SH-SY5Y (cell line): ENCODE data around the gene CCDC61.

Source experiments
- GATA2 ChIP-seq: IDR thresholded peaks from 2 replicates; pipeline ENCODE4 v1.6.1; 2011; ENCODE audit warnings: mild to moderate bottlenecking, low read depth, low read length
- GATA3 ChIP-seq: IDR thresholded peaks from 2 replicates; pipeline ENCODE4 v1.6.1; 2011; ENCODE audit warnings: low read depth, mild to moderate bottlenecking, low read length, moderate library complexity

DNA sequence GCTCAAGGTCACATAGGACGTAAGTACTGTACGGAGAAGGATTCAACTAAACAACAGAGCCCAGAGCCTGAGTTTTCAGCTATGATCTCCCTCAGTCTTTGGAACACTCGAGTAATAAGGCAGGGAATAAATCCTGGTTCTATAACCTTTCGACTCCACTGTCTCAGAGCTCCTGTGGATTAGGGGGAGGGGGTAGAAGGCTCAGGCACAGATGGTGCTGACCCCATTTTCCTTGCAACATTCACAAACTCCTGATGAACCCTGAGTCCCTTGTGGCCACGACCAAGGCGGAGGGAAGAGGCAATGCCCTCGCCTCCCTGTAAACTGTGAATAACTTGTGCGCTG, 43.0 kb upstream of the CCDC61 start:
- TF ChIP-seq GATA2 (no peak), GATA3 (no peak)
